SU-DHL-6 (cell line): Measurements from ENCODE around the gene SLX4.

Source experiments
- EZH2phosphoT487 ChIP-seq: fragments of 200-600 bp; sonication (generic), shearing (Covaris generic); conservative IDR thresholded peaks from 2 replicates; pipeline ENCODE4 v1.6.1; 2018; ENCODE audit warnings: mild to moderate bottlenecking, antibody characterized with exemption, low read length, moderate library complexity, mixed read lengths
- TF ChIP-seq, protein P1 (sequence below): fragments of 200-600 bp; sonication (generic); IDR thresholded peaks from one replicate; pipeline ENCODE4 v1.5.1; 2017; ENCODE audit warnings: antibody characterized with exemption, mild to moderate bottlenecking, low read length, moderate library complexity; ENCODE audit not compliant: insufficient read depth, poor library complexity, severe bottlenecking

- TF ChIP-seq, protein P1, sequence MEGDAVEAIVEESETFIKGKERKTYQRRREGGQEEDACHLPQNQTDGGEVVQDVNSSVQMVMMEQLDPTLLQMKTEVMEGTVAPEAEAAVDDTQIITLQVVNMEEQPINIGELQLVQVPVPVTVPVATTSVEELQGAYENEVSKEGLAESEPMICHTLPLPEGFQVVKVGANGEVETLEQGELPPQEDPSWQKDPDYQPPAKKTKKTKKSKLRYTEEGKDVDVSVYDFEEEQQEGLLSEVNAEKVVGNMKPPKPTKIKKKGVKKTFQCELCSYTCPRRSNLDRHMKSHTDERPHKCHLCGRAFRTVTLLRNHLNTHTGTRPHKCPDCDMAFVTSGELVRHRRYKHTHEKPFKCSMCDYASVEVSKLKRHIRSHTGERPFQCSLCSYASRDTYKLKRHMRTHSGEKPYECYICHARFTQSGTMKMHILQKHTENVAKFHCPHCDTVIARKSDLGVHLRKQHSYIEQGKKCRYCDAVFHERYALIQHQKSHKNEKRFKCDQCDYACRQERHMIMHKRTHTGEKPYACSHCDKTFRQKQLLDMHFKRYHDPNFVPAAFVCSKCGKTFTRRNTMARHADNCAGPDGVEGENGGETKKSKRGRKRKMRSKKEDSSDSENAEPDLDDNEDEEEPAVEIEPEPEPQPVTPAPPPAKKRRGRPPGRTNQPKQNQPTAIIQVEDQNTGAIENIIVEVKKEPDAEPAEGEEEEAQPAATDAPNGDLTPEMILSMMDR, result no peak
- no peak for TF ChIP-seq EZH2phosphoT487
Measured at GRCh38 chr16:3532741-3533140, 78.7 kb downstream of the SLX4 start.
